ENCODE measurements around the gene STK11IP. TPM values are rescaled to one million over a fixed set of nuclear protein-coding genes. Genes with fewer than 3 reads are reported as not detected.
A peak's percentile ranks its signal among the peaks of the same experiment; 100 is the strongest.

The STK11IP gene
- total RNA-seq, 4 donors from 2014 or later, result 8.9 to 24.2 (median 14.3) TPM

- 2% methylated on average over 42 of the region's 99 CpGs for WGBS
- Histone ChIP-seq H3K27ac (replicated peaks in 1 of 4) (peak overlapping the region; percentile 73 to 80 (median 76)), H3K9me3 (no peaks in the 10 kb centered on the region), H3K27me3 (peaks cover 0 to 9% (median 0%) of the 10 kb centered on the region in 4 donors), H3K4me3 (peak overlapping the region; percentile 58 to 86 (median 62)), H3K36me3 (peaks cover 4 to 49% (median 26%) of the 10 kb centered on the region in 4 donors), H3K4me1 (peaks cover 18 to 28% (median 26%) of the 10 kb centered on the region in 4 donors)
- peak; percentile 97 for DNase-seq (ENCODE audit: extremely low spot score)
- intact Hi-C loops (cut with DNase I), result no loop called here
- TF ChIP-seq POLR2A (IDR thresholded peaks at IDR 0.05; ENCODE audit: low read depth), result no peak
- TF ChIP-seq POLR2AphosphoS5 (IDR thresholded peaks at IDR 0.05), result peak; percentile 54 to 62
- no peak for TF ChIP-seq EP300 (IDR thresholded peaks at IDR 0.05)
- TF ChIP-seq, protein P1, sequence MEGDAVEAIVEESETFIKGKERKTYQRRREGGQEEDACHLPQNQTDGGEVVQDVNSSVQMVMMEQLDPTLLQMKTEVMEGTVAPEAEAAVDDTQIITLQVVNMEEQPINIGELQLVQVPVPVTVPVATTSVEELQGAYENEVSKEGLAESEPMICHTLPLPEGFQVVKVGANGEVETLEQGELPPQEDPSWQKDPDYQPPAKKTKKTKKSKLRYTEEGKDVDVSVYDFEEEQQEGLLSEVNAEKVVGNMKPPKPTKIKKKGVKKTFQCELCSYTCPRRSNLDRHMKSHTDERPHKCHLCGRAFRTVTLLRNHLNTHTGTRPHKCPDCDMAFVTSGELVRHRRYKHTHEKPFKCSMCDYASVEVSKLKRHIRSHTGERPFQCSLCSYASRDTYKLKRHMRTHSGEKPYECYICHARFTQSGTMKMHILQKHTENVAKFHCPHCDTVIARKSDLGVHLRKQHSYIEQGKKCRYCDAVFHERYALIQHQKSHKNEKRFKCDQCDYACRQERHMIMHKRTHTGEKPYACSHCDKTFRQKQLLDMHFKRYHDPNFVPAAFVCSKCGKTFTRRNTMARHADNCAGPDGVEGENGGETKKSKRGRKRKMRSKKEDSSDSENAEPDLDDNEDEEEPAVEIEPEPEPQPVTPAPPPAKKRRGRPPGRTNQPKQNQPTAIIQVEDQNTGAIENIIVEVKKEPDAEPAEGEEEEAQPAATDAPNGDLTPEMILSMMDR (IDR thresholded peaks at IDR 0.05), result no peak
Observed at GRCh38 chr2:219552382-219553167, 45.1 kb upstream of the STK11IP start.

DNA sequence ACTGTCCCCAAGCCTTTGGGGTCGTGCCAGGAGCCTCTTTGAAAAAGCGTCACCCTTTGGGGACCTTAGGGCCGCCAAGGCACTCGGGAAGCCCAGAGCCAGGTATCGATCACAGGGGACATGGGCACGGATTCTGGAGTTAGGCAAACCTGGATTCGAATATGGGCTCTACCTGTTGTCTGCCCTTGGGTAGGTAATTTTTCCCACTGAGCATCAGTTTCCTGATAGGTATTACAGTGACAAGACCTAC, 44.6 kb upstream of the STK11IP start:
- Histone ChIP-seq H3K27ac (replicated peaks in 1 of 4) (peak overlapping the region in 3 of 4 donors; percentile 73 to 80 (median 79)), H3K27me3 (peaks cover 0 to 9% (median 0%) of the 10 kb centered on the region in 4 donors), H3K36me3 (peaks cover 4 to 49% (median 26%) of the 10 kb centered on the region in 4 donors), H3K4me3 (peak overlapping the region; percentile 58 to 86 (median 62)), H3K9me3 (no peaks in the 10 kb centered on the region), H3K4me1 (peaks cover 18 to 28% (median 26%) of the 10 kb centered on the region in 4 donors)
- no peak for DNase-seq (ENCODE audit: extremely low spot score)
- intact Hi-C loops (cut with DNase I), result no loop called here
- WGBS, result no CpG with 5 or more reads among the region's 7 CpGs
- TF ChIP-seq POLR2AphosphoS5 (IDR thresholded peaks at IDR 0.05), result no peak

GRCh38 chr2:219553463-219553963, 44.1 kb upstream of the STK11IP start:
- Histone ChIP-seq H3K4me3 (peak overlapping the region in 2 of 4 donors; percentile 58 to 86), H3K36me3 (peaks cover 4 to 53% (median 28%) of the 10 kb centered on the region in 4 donors), H3K27me3 (peaks cover 0 to 9% (median 0%) of the 10 kb centered on the region in 4 donors), H3K9me3 (no peaks in the 10 kb centered on the region), H3K27ac (replicated peaks in 1 of 4) (no peak overlapping the region), H3K4me1 (peaks cover 18 to 28% (median 26%) of the 10 kb centered on the region in 4 donors)
- no peak for TF ChIP-seq POLR2A (IDR thresholded peaks at IDR 0.05; ENCODE audit: low read depth)
- intact Hi-C loops (cut with DNase I), result no loop called here
- WGBS, result 81% methylated on average over 10 of the region's 12 CpGs
- DNase-seq (ENCODE audit: extremely low spot score), result no peak

GRCh38 chr2:219554350-219554749, 43.3 kb upstream of the STK11IP start:
- no peak for DNase-seq (ENCODE audit: extremely low spot score)
- Histone ChIP-seq H3K27ac (replicated peaks in 1 of 4) (no peak overlapping the region), H3K4me1 (peaks cover 18 to 32% (median 28%) of the 10 kb centered on the region in 4 donors), H3K9me3 (no peaks in the 10 kb centered on the region), H3K4me3 (no peak overlapping the region), H3K27me3 (peaks cover 0 to 9% (median 0%) of the 10 kb centered on the region in 4 donors), H3K36me3 (peaks cover 4 to 55% (median 31%) of the 10 kb centered on the region in 4 donors)
- intact Hi-C loops (cut with DNase I), result no loop called here
- WGBS, result 84% methylated on average over 7 of the region's 15 CpGs
- TF ChIP-seq POLR2A (IDR thresholded peaks at IDR 0.05; ENCODE audit: low read depth), result no peak
- TF ChIP-seq EP300 (IDR thresholded peaks at IDR 0.05), result no peak
- TF ChIP-seq POLR2AphosphoS5 (IDR thresholded peaks at IDR 0.05), result no peak
- TF ChIP-seq, protein P1 (IDR thresholded peaks at IDR 0.05), result no peak

DNA sequence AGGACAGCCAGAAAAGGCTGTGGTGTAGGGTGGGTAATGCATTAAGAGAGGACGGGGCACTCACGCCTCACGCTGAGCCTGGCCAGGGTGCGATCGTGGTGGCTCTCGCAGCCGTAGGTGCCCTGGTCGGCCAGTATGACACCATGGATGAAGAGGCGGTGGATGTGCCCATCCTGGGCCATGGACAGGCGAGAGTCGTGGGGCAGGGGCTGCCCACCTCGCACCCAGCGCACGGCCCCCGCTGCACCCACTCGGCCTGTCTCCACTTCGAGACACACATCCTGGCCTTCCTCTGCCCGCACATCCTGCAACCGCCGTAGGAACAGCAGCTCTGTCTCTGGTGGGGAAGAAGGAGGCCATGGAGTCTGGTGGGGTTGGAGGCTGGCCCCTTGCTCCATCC, 41.7 kb upstream of the STK11IP start:
- intact Hi-C loops (cut with DNase I), result no loop called here
- Histone ChIP-seq H3K4me1 (peaks cover 21 to 45% (median 40%) of the 10 kb centered on the region in 4 donors), H3K27ac (replicated peaks in 1 of 4) (no peak overlapping the region), H3K27me3 (peaks cover 0 to 9% (median 0%) of the 10 kb centered on the region in 4 donors), H3K36me3 (peaks cover 4 to 48% (median 26%) of the 10 kb centered on the region in 4 donors), H3K9me3 (no peaks in the 10 kb centered on the region), H3K4me3 (no peak overlapping the region)
- DNase-seq (ENCODE audit: extremely low spot score), result no peak
- WGBS, result 92% methylated on average over 15 of the region's 20 CpGs
- TF ChIP-seq EP300 (IDR thresholded peaks at IDR 0.05), result no peak
- no peak for TF ChIP-seq POLR2AphosphoS5 (IDR thresholded peaks at IDR 0.05)
- TF ChIP-seq, protein P1 (IDR thresholded peaks at IDR 0.05), result no peak
- no peak for TF ChIP-seq POLR2A (IDR thresholded peaks at IDR 0.05; ENCODE audit: low read depth)
